Measurements from ENCODE around the gene TMEM242.

GRCh38 chr6:157280157-157280556 lies 43.2 kb downstream of the TMEM242 start:
- TF ChIP-seq, protein P1, sequence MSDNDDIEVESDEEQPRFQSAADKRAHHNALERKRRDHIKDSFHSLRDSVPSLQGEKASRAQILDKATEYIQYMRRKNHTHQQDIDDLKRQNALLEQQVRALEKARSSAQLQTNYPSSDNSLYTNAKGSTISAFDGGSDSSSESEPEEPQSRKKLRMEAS (IDR thresholded peaks at IDR 0.05; ENCODE audit: low read depth), result no peak
- TF ChIP-seq CTCF (IDR thresholded peaks at IDR 0.05) (no peak), EP300 (IDR thresholded peaks at IDR 0.05; ENCODE audit: borderline replicate concordance in 1 of 2, low read depth in 1 of 2, low read length in 1 of 2) (no peak)
- TF ChIP-seq, protein P2, sequence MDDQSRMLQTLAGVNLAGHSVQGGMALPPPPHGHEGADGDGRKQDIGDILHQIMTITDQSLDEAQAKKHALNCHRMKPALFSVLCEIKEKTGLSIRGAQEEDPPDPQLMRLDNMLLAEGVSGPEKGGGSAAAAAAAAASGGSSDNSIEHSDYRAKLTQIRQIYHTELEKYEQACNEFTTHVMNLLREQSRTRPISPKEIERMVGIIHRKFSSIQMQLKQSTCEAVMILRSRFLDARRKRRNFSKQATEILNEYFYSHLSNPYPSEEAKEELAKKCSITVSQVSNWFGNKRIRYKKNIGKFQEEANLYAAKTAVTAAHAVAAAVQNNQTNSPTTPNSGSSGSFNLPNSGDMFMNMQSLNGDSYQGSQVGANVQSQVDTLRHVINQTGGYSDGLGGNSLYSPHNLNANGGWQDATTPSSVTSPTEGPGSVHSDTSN (IDR thresholded peaks at IDR 0.05), result no peak
